HCT116 (cell line): ENCODE data around the gene MMP21. TPM values are rescaled to one million over a fixed set of nuclear protein-coding genes. Genes with fewer than 3 reads are reported as not detected.

Experiments
- ATAC-seq: fragments of 200-7000 bp; cut with Tn5 transposase; 2 replicates; pipeline ENCODE4 v1.9.1; 2020; ENCODE audit warnings: mild to moderate bottlenecking, moderate library complexity
- BruUV-seq: library from RNA; stranded (reverse); fragments of 400-500 nt; replicated peaks from 2 replicates; lab custom pipeline; 2021; lab: Mats Ljungman, UMichigan
- CTCF ChIA-PET: fragments of 300-600 bp; sonication (Branson Sonifier 250); formaldehyde crosslinking; loops from one replicate; lab custom pipeline; 2021; ENCODE audit warnings: antibody characterized with exemption; lab: Charles Lee
- POLR2A ChIA-PET: fragments of 300-600, 350-600 bp; sonication (Branson Sonifier 250); formaldehyde crosslinking; loops from one replicate; lab custom pipeline; 2021; ENCODE audit warnings: antibody characterized with exemption; lab: Charles Lee
- RAD21 ChIA-PET, 2 experiments: fragments of 300-600 bp; sonication (Branson Sonifier 250); formaldehyde crosslinking; loops; one replicate each; lab custom pipeline; 2023; ENCODE audit warnings: low total read pairs in 2 of 2; ENCODE audit not compliant: uncharacterized antibody in 2 of 2, unreplicated experiment in 2 of 2, low non-redundant PET in 1 of 2; lab: Charles Lee
- DNase-seq: peaks from one replicate; pipeline ENCODE4 v3.0.0-alpha.2; 2010; ENCODE audit warnings: low read depth, low spot score
- H2AFZ ChIP-seq: fragments of 200-600 bp; shearing (Covaris generic), sonication (generic); 2 replicates; pipeline ENCODE4 v1.6.1; 2017; ENCODE audit warnings: low read depth, mixed run types, mixed read lengths, antibody characterized with exemption, low read length; ENCODE audit not compliant: poor library complexity, severe bottlenecking
- H3K27ac ChIP-seq: 2 replicates; pipeline ENCODE4 v1.5.1; 2012; ENCODE audit warnings: low read depth, low read length
- H3K27me3 ChIP-seq: fragments of 200-600 bp; sonication (generic); 2 replicates; pipeline ENCODE4 v1.6.1; 2016; ENCODE audit warnings: mixed run types, low read length, mixed read lengths; ENCODE audit not compliant: insufficient read depth
- H3K36me3 ChIP-seq, 2 experiments: fragments of 200-500 bp in 1 of 2; fragments of 200-600 bp in 1 of 2; sonication (Bioruptor generic) in 1 of 2; sonication (generic) in 1 of 2; 2 replicates each; pipeline versions ENCODE4 v1.5.1 to v1.6.1; 2014 to 2016; ENCODE audit warnings: low read length in 2 of 2, inconsistent platforms in 1 of 2, mixed read lengths in 1 of 2, mixed run types in 1 of 2; ENCODE audit not compliant: insufficient read depth in 2 of 2, control insufficient read depth in 1 of 2
- H3K4me1 ChIP-seq, 2 experiments: fragments of 200-600 bp in 1 of 2; sonication (generic) in 1 of 2; 2 replicates each; pipeline versions ENCODE4 v1.5.1 to v1.6.1; 2012 to 2017; ENCODE audit warnings: low read length in 2 of 2, inconsistent platforms in 1 of 2, mild to moderate bottlenecking in 1 of 2, mixed read lengths in 1 of 2, mixed run types in 1 of 2, moderate library complexity in 1 of 2; ENCODE audit not compliant: insufficient read depth in 2 of 2, control insufficient read depth in 1 of 2
- H3K4me2 ChIP-seq: fragments of 200-600 bp; sonication (generic); 2 replicates; pipeline ENCODE4 v1.6.1; 2017; ENCODE audit warnings: mixed run types, low read length, mixed read lengths
- H3K4me3 ChIP-seq, 2 experiments: fragments of 200-600 bp in 1 of 2; sonication (generic) in 1 of 2; replicated peaks in 1 of 2; 2 replicates each; pipeline ENCODE4 v1.5.1; 2011 to 2016; ENCODE audit warnings: low read length in 2 of 2, control low read depth in 1 of 2, low read depth in 1 of 2, mild to moderate bottlenecking in 1 of 2, mixed read lengths in 1 of 2, mixed run types in 1 of 2
- H3K79me2 ChIP-seq: fragments of 200-600 bp; sonication (generic); 2 replicates; pipeline ENCODE4 v1.6.1; 2017; ENCODE audit warnings: mild to moderate bottlenecking, mixed run types, low read length, moderate library complexity, mixed read lengths; ENCODE audit not compliant: insufficient read depth
- H3K9ac ChIP-seq: fragments of 200-600 bp; sonication (generic); 2 replicates; pipeline ENCODE4 v1.6.1; 2016; ENCODE audit warnings: low read length, mixed read lengths
- H3K9me2 ChIP-seq: fragments of 200-600 bp; sonication (generic), shearing (Covaris generic); 2 replicates; pipeline ENCODE4 v1.6.1; 2017; ENCODE audit warnings: mixed run types, mild to moderate bottlenecking, moderate library complexity; ENCODE audit not compliant: insufficient read depth
- H3K9me3 ChIP-seq, 2 experiments: fragments of 200-500 bp in 1 of 2; fragments of 200-600 bp in 1 of 2; sonication (Bioruptor generic) in 1 of 2; sonication (generic) in 1 of 2; 2 replicates each; pipeline ENCODE4 v1.6.1; 2014 to 2017; ENCODE audit warnings: low read length in 2 of 2, mixed read lengths in 2 of 2, inconsistent platforms in 1 of 2, low read depth in 1 of 2, mild to moderate bottlenecking in 1 of 2, mixed run types in 1 of 2, moderate library complexity in 1 of 2; ENCODE audit not compliant: control insufficient read depth in 1 of 2, insufficient read depth in 1 of 2
- H4K20me1 ChIP-seq: fragments of 200-600 bp; sonication (generic), shearing (Covaris generic); 2 replicates; pipeline ENCODE4 v1.6.1; 2017; ENCODE audit warnings: mixed run types, mild to moderate bottlenecking, moderate library complexity; ENCODE audit not compliant: insufficient read depth
- CBX3 ChIP-seq: IDR thresholded peaks from 2 replicates; pipeline ENCODE4 v1.6.1; 2012; ENCODE audit warnings: low read depth
- CTCF ChIP-seq, 3 experiments: fragments of 200-600 bp in 1 of 3; sonication (generic) in 1 of 3; IDR thresholded peaks in 2 of 3; conservative IDR thresholded peaks in 1 of 3; 2 replicates each; pipeline ENCODE4 v1.5.1; 2012 to 2017; ENCODE audit warnings: low read depth in 2 of 3, low read length in 2 of 3, antibody characterized with exemption in 1 of 3, borderline replicate concordance in 1 of 3, control low read depth in 1 of 3, mild to moderate bottlenecking in 1 of 3, mixed read lengths in 1 of 3, mixed run types in 1 of 3, moderate library complexity in 1 of 3; ENCODE audit not compliant: insufficient read depth in 1 of 3
- EGR1 ChIP-seq: IDR thresholded peaks from 2 replicates; pipeline ENCODE4 v1.6.1; 2012; ENCODE audit warnings: low read depth
- EZH2phosphoT487 ChIP-seq: fragments of 200-600 bp; IDR thresholded peaks from 2 replicates; pipeline ENCODE4 v1.6.1; 2018; ENCODE audit warnings: antibody characterized with exemption, borderline replicate concordance
- RAD21 ChIP-seq: IDR thresholded peaks from 2 replicates; pipeline ENCODE4 v1.6.1; 2012; ENCODE audit warnings: low read depth, mild to moderate bottlenecking
- REST ChIP-seq: IDR thresholded peaks from 2 replicates; pipeline ENCODE4 v1.6.1; 2012; ENCODE audit warnings: low read depth
- SP1 ChIP-seq: IDR thresholded peaks from 2 replicates; pipeline ENCODE4 v1.6.1; 2012; ENCODE audit warnings: low read depth
- ZNF274 ChIP-seq: fragments of 200-500 bp; sonication (Bioruptor generic); IDR thresholded peaks from 2 replicates; pipeline ENCODE4 v1.6.1; 2014; ENCODE audit warnings: mild to moderate bottlenecking, low read depth, low read length, inconsistent platforms
- intact Hi-C: fragments of 100-400 bp; cut with micrococcal nuclease; formaldehyde crosslinking; loops from 2 replicates; pipeline ENCODE4 v1.10.0; 2022
- total RNA-seq: library from RNA; stranded (reverse); gene quantifications from one replicate; pipeline ENCODE4 v1.2.1, GENCODE V29; 2021; ENCODE audit not compliant: unreplicated experiment

MMP21 gene
- total RNA-seq, 1 experiment from 2014 or later = not detected

GRCh38 chr10:125797994-125798662, 22.5 kb upstream of the MMP21 start:
- TF ChIP-seq CBX3 (no peak), RAD21 (no peak), SP1 (no peak), EGR1 (no peak), CTCF (IDR thresholded peaks at IDR 0.05 in 2 of 3, conservative IDR thresholded peaks at IDR 0.05 in 1 of 3; ENCODE audit: borderline replicate concordance in 1 of 3, insufficient read depth in 1 of 3, low read depth in 2 of 3, low read length in 2 of 3) (no peak), ZNF274 (no peak), EZH2phosphoT487 (no peak), REST (no peak)
- no peak for DNase-seq
- no peaks in the 10 kb centered on the region for H3K9me2 ChIP-seq
- RAD21 ChIA-PET = no interaction called here
- H3K79me2 ChIP-seq = no peaks in the 10 kb centered on the region
- H4K20me1 ChIP-seq = no peaks in the 10 kb centered on the region
- no peak overlapping the region for H3K4me2 ChIP-seq
- H3K9ac ChIP-seq = no peak overlapping the region
- H3K27me3 ChIP-seq = no peaks in the 10 kb centered on the region
- CTCF ChIA-PET = no interaction called here
- no peak overlapping the region for H2AFZ ChIP-seq
- no TSS peak for BruUV-seq
- ATAC-seq = no peak
- no peaks in the 10 kb centered on the region for H3K9me3 ChIP-seq
- intact Hi-C loops = no loop called here
- no peak overlapping the region for H3K4me3 ChIP-seq
- H3K27ac ChIP-seq = no peak overlapping the region
- H3K36me3 ChIP-seq = peaks cover 0 to 10% of the 10 kb centered on the region in 2 experiments; a peak in 2 of 4 replicates
- POLR2A ChIA-PET = no interaction called here
- H3K4me1 ChIP-seq = no peaks in the 10 kb centered on the region
